ENCODE data around the gene SUMO2. TPM values are rescaled to one million over a fixed set of nuclear protein-coding genes. Genes with fewer than 3 reads are reported as not detected.

The SUMO2 gene
- total and polyA plus RNA-seq, 2 experiments from 2014 or later, result 139 to 890 TPM

- TF ChIP-seq, protein P1, sequence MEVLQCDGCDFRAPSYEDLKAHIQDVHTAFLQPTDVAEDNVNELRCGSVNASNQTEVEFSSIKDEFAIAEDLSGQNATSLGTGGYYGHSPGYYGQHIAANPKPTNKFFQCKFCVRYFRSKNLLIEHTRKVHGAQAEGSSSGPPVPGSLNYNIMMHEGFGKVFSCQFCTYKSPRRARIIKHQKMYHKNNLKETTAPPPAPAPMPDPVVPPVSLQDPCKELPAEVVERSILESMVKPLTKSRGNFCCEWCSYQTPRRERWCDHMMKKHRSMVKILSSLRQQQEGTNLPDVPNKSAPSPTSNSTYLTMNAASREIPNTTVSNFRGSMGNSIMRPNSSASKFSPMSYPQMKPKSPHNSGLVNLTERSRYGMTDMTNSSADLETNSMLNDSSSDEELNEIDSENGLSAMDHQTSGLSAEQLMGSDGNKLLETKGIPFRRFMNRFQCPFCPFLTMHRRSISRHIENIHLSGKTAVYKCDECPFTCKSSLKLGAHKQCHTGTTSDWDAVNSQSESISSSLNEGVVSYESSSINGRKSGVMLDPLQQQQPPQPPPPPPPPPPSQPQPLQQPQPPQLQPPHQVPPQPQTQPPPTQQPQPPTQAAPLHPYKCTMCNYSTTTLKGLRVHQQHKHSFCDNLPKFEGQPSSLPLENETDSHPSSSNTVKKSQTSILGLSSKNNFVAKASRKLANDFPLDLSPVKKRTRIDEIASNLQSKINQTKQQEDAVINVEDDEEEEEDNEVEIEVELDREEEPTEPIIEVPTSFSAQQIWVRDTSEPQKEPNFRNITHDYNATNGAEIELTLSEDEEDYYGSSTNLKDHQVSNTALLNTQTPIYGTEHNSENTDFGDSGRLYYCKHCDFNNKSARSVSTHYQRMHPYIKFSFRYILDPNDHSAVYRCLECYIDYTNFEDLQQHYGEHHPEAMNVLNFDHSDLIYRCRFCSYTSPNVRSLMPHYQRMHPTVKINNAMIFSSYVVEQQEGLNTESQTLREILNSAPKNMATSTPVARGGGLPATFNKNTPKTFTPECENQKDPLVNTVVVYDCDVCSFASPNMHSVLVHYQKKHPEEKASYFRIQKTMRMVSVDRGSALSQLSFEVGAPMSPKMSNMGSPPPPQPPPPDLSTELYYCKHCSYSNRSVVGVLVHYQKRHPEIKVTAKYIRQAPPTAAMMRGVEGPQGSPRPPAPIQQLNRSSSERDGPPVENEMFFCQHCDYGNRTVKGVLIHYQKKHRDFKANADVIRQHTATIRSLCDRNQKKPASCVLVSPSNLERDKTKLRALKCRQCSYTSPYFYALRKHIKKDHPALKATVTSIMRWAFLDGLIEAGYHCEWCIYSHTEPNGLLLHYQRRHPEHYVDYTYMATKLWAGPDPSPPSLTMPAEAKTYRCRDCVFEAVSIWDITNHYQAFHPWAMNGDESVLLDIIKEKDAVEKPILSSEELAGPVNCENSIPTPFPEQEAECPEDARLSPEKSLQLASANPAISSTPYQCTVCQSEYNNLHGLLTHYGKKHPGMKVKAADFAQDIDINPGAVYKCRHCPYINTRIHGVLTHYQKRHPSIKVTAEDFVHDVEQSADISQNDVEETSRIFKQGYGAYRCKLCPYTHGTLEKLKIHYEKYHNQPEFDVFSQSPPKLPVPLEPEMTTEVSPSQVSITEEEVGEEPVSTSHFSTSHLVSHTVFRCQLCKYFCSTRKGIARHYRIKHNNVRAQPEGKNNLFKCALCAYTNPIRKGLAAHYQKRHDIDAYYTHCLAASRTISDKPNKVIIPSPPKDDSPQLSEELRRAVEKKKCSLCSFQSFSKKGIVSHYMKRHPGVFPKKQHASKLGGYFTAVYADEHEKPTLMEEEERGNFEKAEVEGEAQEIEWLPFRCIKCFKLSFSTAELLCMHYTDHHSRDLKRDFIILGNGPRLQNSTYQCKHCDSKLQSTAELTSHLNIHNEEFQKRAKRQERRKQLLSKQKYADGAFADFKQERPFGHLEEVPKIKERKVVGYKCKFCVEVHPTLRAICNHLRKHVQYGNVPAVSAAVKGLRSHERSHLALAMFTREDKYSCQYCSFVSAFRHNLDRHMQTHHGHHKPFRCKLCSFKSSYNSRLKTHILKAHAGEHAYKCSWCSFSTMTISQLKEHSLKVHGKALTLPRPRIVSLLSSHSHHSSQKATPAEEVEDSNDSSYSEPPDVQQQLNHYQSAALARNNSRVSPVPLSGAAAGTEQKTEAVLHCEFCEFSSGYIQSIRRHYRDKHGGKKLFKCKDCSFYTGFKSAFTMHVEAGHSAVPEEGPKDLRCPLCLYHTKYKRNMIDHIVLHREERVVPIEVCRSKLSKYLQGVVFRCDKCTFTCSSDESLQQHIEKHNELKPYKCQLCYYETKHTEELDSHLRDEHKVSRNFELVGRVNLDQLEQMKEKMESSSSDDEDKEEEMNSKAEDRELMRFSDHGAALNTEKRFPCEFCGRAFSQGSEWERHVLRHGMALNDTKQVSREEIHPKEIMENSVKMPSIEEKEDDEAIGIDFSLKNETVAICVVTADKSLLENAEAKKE (CRISPR knock-in tag; IDR thresholded peaks at IDR 0.05), result no peak
- no peak for TF ChIP-seq ZNF331 (CRISPR knock-in tag; IDR thresholded peaks at IDR 0.05; ENCODE audit: low read depth)
- TF ChIP-seq EZH2 (IDR thresholded peaks at IDR 0.05; ENCODE audit: low read depth, unreplicated experiment), result no peak
- no peak for TF ChIP-seq POLR2AphosphoS5 (IDR thresholded peaks at IDR 0.05; ENCODE audit: low read depth)
- TF ChIP-seq CREB1 (CRISPR knock-in tag; IDR thresholded peaks at IDR 0.05; ENCODE audit: low read depth), result no peak
- no peak for TF ChIP-seq REST (IDR thresholded peaks at IDR 0.05; ENCODE audit: unreplicated experiment)
These were observed 5.9 kb upstream of the SUMO2 start (continued) for GRCh38 chr17:75188614-75189013.

Measured in GM23338 (cell line).